ENCODE data around the gene KMT2D.

- TF ChIP-seq EZH2 (IDR thresholded peaks at IDR 0.05) (no peak), CTCF (IDR thresholded peaks at IDR 0.05) (no peak)
Measured at GRCh38 chr12:49055092-49055491, 5.5 kb downstream of the KMT2D start.
